Panc1 (cell line): Measurements from ENCODE around the gene ACP7. TPM values are rescaled to one million over a fixed set of nuclear protein-coding genes. Genes with fewer than 3 reads are reported as not detected.
A peak's percentile ranks its signal among the peaks of the same experiment; 100 is the strongest.

Experiments
- ATAC-seq: fragments of 200-7000 bp; cut with Tn5 transposase; 2 replicates; pipeline ENCODE4 v1.9.1; 2020; ENCODE audit warnings: mild to moderate bottlenecking, moderate library complexity
- BruUV-seq: library from RNA; stranded (reverse); fragments of 400-500 nt; replicated peaks from 2 replicates; lab custom pipeline; 2021; lab: Mats Ljungman, UMichigan
- CTCF ChIA-PET: fragments of 300-600 bp; sonication (Branson Sonifier 250); formaldehyde crosslinking; loops from one replicate; lab custom pipeline; 2022; ENCODE audit warnings: antibody characterized with exemption; lab: Charles Lee
- POLR2A ChIA-PET: fragments of 300-600 bp; sonication (Branson Sonifier 250); formaldehyde crosslinking; loops from one replicate; lab custom pipeline; 2022; ENCODE audit warnings: antibody characterized with exemption; lab: Charles Lee
- DNase-seq: peaks from one replicate; pipeline ENCODE4 v3.0.0-alpha.2; 2010; ENCODE audit warnings: low read depth, low spot score
- H3K27ac ChIP-seq: 2 replicates; pipeline ENCODE4 v1.5.1; 2011; ENCODE audit warnings: mild to moderate bottlenecking, low read length, inconsistent platforms
- H3K27me3 ChIP-seq: fragments of 200-500 bp; sonication (Bioruptor generic); 2 replicates; pipeline ENCODE4 v1.6.0; 2014; ENCODE audit warnings: low read length, inconsistent platforms; ENCODE audit not compliant: control insufficient read depth, insufficient read depth
- H3K36me3 ChIP-seq: fragments of 200-500 bp; sonication (Bioruptor generic); 2 replicates; pipeline ENCODE4 v1.5.1; 2014; ENCODE audit warnings: inconsistent platforms, mild to moderate bottlenecking, low read length, moderate library complexity; ENCODE audit not compliant: control insufficient read depth, insufficient read depth
- H3K4me1 ChIP-seq: 2 replicates; pipeline ENCODE4 v1.5.1; 2011; ENCODE audit warnings: inconsistent platforms, mild to moderate bottlenecking, low read length, moderate library complexity; ENCODE audit not compliant: control insufficient read depth, insufficient read depth
- H3K4me3 ChIP-seq, 2 experiments: 2 replicates each; pipeline ENCODE4 v1.5.1; 2011 to 2012; ENCODE audit warnings: low read depth in 2 of 2, low read length in 2 of 2, mild to moderate bottlenecking in 2 of 2, inconsistent platforms in 1 of 2, moderate library complexity in 1 of 2
- H3K9me3 ChIP-seq: fragments of 200-500 bp; sonication (Bioruptor generic); 2 replicates; pipeline ENCODE4 v1.5.1; 2014; ENCODE audit warnings: low read depth, mild to moderate bottlenecking, inconsistent platforms, low read length, moderate library complexity; ENCODE audit not compliant: control insufficient read depth, insufficient read depth
- CTCF ChIP-seq: fragments of 450-650 bp; IDR thresholded peaks from 2 replicates; pipeline ENCODE4 v1.5.1; 2017; ENCODE audit warnings: mild to moderate bottlenecking
- POLR2AphosphoS5 ChIP-seq: IDR thresholded peaks from 2 replicates; pipeline ENCODE4 v1.6.1; 2012; ENCODE audit warnings: mild to moderate bottlenecking, low read depth, low read length, moderate library complexity
- REST ChIP-seq, 2 experiments: IDR thresholded peaks; 2 replicates each; pipeline ENCODE4 v1.6.1; 2011 to 2012; ENCODE audit warnings: low read depth in 2 of 2, control low read depth in 1 of 2, low read length in 1 of 2, mild to moderate bottlenecking in 1 of 2, moderate library complexity in 1 of 2; ENCODE audit not compliant: insufficient read depth in 1 of 2
- SIN3A ChIP-seq: IDR thresholded peaks from 2 replicates; pipeline ENCODE4 v1.6.1; 2012; ENCODE audit warnings: low read depth, mild to moderate bottlenecking, low read length, moderate library complexity, borderline replicate concordance; ENCODE audit not compliant: insufficient read depth
- TCF7L2 ChIP-seq: IDR thresholded peaks from 2 replicates; pipeline ENCODE4 v1.6.1; 2011; ENCODE audit warnings: mild to moderate bottlenecking, low read depth, low read length, inconsistent platforms
- in situ Hi-C: cut with HindIII; loops from 2 replicates; pipeline ENCODE4 v1.10.0; 2016; ENCODE audit warnings: low sequenced_read_pairs, low pct_unique_long_range_greater_than_20kb
- intact Hi-C: fragments of 100-400 bp; cut with micrococcal nuclease; formaldehyde crosslinking; loops from one replicate; pipeline ENCODE4 v1.10.0; 2022; ENCODE audit not compliant: unreplicated experiment
- total RNA-seq: library from RNA; stranded (reverse); gene quantifications from one replicate; pipeline ENCODE4 v1.2.1, GENCODE V29; 2021; ENCODE audit not compliant: unreplicated experiment

ACP7 gene
- total RNA-seq, 1 experiment from 2014 or later = 10.3 TPM

- TF ChIP-seq POLR2AphosphoS5 (0 out of 2 replicates have a peak, but pooled peaks have one; percentile 21), TCF7L2 (no peak)
- no peak for DNase-seq
- in situ Hi-C loops = no loop called here
- Histone ChIP-seq H3K36me3 (no peaks in the 10 kb centered on the region), H3K27ac (no peak overlapping the region), H3K9me3 (no peaks in the 10 kb centered on the region), H3K27me3 (no peaks in the 10 kb centered on the region), H3K4me3 (no peak overlapping the region), H3K4me1 (peaks cover 71% of the 10 kb centered on the region)
- no peak for ATAC-seq
- intact Hi-C loops = no loop called here
- ChIA-PET POLR2A (interaction anchor here (0.6 to 1.3 kb wide), 2 partner anchors 16 to 154 kb away, joined by 3 to 5 read pairs; no protein-coding TSS in a partner anchor), CTCF (interaction anchor here (0.9 kb wide), 1 partner anchor 172 kb away, joined by 6 read pairs; no protein-coding TSS in a partner anchor)
- BruUV-seq = no TSS peak
These were observed 49.5 kb downstream of the ACP7 start for GRCh38 chr19:39133431-39134270.

GRCh38 chr19:39135701-39136100, 51.5 kb downstream of the ACP7 start:
- H3K9me3 ChIP-seq = no peaks in the 10 kb centered on the region
- intact Hi-C loops (no loop called here), in situ Hi-C loops (no loop called here)
- ChIA-PET POLR2A (interaction anchor here (0.8 kb wide), 1 partner anchor 65 kb away, joined by 5 read pairs; no protein-coding TSS in a partner anchor), CTCF (interaction anchor here (0.6 kb wide), 1 partner anchor 10 kb away, joined by 3 read pairs; the partner anchor contains the start of gene PAK4)
- no peaks in the 10 kb centered on the region for H3K36me3 ChIP-seq
- H3K4me1 ChIP-seq = peaks cover 71% of the 10 kb centered on the region
- ATAC-seq (no peak), DNase-seq (no peak)
- H3K27me3 ChIP-seq = no peaks in the 10 kb centered on the region
- H3K4me3 ChIP-seq = no peak overlapping the region
- TF ChIP-seq REST (IDR thresholded peaks at IDR 0.05; ENCODE audit: insufficient read depth in 1 of 2, low read depth in 2 of 2, low read length in 1 of 2) = no peak
- no peak for TF ChIP-seq SIN3A
- TF ChIP-seq CTCF = no peak
- TF ChIP-seq TCF7L2 = no peak
- TF ChIP-seq POLR2AphosphoS5 = no peak
- BruUV-seq = no TSS peak
- no peak overlapping the region for H3K27ac ChIP-seq
